Adrenal gland (tissue), 12 donors: Measurements from ENCODE around the gene NOB1. TPM values are rescaled to one million over a fixed set of nuclear protein-coding genes. Genes with fewer than 3 reads are reported as not detected.
A peak's percentile ranks its signal among the peaks of the same experiment; 100 is the strongest.
"Not testable (repeated sequence)": the region's sequence is repeated elsewhere in the genome, so short reads cannot be mapped to it uniquely, and the experiment has no call there.

Source experiments
- DNase-seq, 7 donors: peaks; one replicate each; pipeline ENCODE4 v3.0.0-alpha.2; 2019 to 2020
- H3K27ac ChIP-seq, 5 donors: fragments of 200-600 bp; sonication (generic) in 4 of 5; 1 replicate in 3 of 5; 2 replicates in 2 of 5; pipeline versions ENCODE4 v1.5.1 to v1.8.0; 2016 to 2020; ENCODE audit warnings: mild to moderate bottlenecking in 1 of 5
- H3K27me3 ChIP-seq: fragments of 200-600 bp; 2 replicates; pipeline ENCODE4 v1.8.0; 2021
- H3K36me3 ChIP-seq, 2 donors: fragments of 200-600 bp; replicated peaks in 1 of 2; 1 replicate in 1 of 2; 2 replicates in 1 of 2; pipeline versions ENCODE4 v1.5.1 to v1.8.0; 2018 to 2022
- H3K4me1 ChIP-seq, 2 donors: fragments of 200-600 bp; replicated peaks in 1 of 2; 1 replicate in 1 of 2; 2 replicates in 1 of 2; pipeline versions ENCODE4 v1.5.1 to v1.8.0; 2018 to 2021
- H3K4me3 ChIP-seq, 4 donors: fragments of 200-600 bp; sonication (generic) in 3 of 4; one replicate each; pipeline ENCODE4 v1.5.1; 2016 to 2018
- H3K9me3 ChIP-seq, 3 donors: fragments of 200-600 bp; sonication (generic) in 1 of 3; replicated peaks in 1 of 3; 1 replicate in 2 of 3; 2 replicates in 1 of 3; pipeline versions ENCODE4 v1.5.1 to v1.8.0; 2016 to 2021
- POLR2A ChIP-seq, 2 donors: fragments of 450-650 bp; IDR thresholded peaks; one replicate each; pipeline ENCODE4 v1.6.1; 2017; ENCODE audit warnings: antibody characterized with exemption in 2 of 2, mild to moderate bottlenecking in 2 of 2, moderate library complexity in 1 of 2
- WGBS, 4 donors: extraction: QIAGEN DNeasy Blood & Tissue Kit in 2 of 4; methylation state at CpG; one replicate each; pipeline versions ENCODE4 v1.1.5 to v1.1.7; 2013 to 2017; 5-methylcytosine and 5-hydroxymethylcytosine counted together
- intact Hi-C, 2 donors: fragments of 100-400 bp; cut with DNase I; formaldehyde crosslinking; loops; one replicate each; pipeline versions ENCODE4 v1.14.1 to v1.15.0; 2022 to 2023
- polyA plus RNA-seq, 3 donors: library from polyadenylated mRNA; stranded (reverse); fragments of 200-250 nt in 2 of 3; fragments of 350-450 nt in 1 of 3; fragmentation: Illumina TruSeq in 1 of 3; extraction: RNeasy Lipid Tissue Mini Kit (QIAGEN cat#74804) in 1 of 3; gene quantifications; one replicate each; pipeline ENCODE4 v1.2.3, GENCODE V29; 2013 to 2014
- total RNA-seq, 9 donors: library from RNA; depleted of rRNA in 4 of 9; stranded (reverse); fragments of >200 nt in 4 of 9; fragments of 120-200 nt in 1 of 9; fragmentation: NEBNext Ultra II Directional in 1 of 9; extraction: Animal tissue kit (Norgen Biotek cat#: 25700) in 1 of 9; gene quantifications; one replicate each; pipeline versions ENCODE4 v1.1.0 to v1.2.4, GENCODE V29; 2013 to 2023
- TF ChIP-seq, protein P1 (sequence below), 6 experiments: fragments of 450-650 bp in 4 of 6; fragments of 200-600 bp in 2 of 6; sonication (generic) in 1 of 6; IDR thresholded peaks; 1 replicate in 5 of 6; 2 replicates in 1 of 6; pipeline versions ENCODE4 v1.5.1 to v1.8.0; 2016 to 2021; ENCODE audit warnings: antibody characterized with exemption in 6 of 6, mild to moderate bottlenecking in 2 of 6, moderate library complexity in 1 of 6
- donor health status: healthy with polysubstance abuse.
- donor health status: Bipolar disorder and iron deficiency.
- donor health status: DM: yes; HTN: yes; CAD: no.
- donor health status: DM: no; HTN: no; CAD: no.
- donor health status: DM: no; HTN: no; CAD: no.
- donor health status: DM: yes; HTN: yes; CAD: no.

Gene NOB1
- total and polyA plus RNA-seq, 12 donors = 26.9 to 98.4 (median 70.4) TPM

DNA sequence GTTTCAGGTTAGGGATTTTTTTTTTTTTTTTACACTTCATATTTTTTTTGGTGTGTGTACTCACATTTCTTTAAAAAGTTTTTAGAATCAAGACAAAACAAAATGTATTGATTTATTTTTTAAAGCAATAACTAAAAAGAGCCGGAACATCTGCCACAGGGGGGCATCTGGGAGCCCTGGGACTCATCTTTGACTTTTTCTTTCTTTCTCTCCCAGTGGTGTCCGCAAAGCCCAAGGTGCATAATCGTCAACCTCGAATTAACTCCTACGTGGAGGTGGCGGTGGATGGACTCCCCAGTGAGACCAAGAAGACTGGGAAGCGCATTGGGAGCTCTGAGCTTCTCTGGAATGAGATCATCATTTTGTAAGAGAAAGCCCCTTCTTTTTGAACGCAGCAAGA, 43.7 kb upstream of the NOB1 start:
- Histone ChIP-seq H3K4me3 (peak overlapping the region in 1 of 4 donors; percentile 32), H3K4me1 (peaks cover 4 to 8% of the 10 kb centered on the region in 2 donors), H3K9me3 (no peaks in the 10 kb centered on the region), H3K27ac (no peak overlapping the region), H3K36me3 (peaks cover 0 to 21% of the 10 kb centered on the region in 2 donors), H3K27me3 (no peaks in the 10 kb centered on the region)
- TF ChIP-seq POLR2A (IDR thresholded peaks at IDR 0.05) = no peak
- TF ChIP-seq, protein P1, sequence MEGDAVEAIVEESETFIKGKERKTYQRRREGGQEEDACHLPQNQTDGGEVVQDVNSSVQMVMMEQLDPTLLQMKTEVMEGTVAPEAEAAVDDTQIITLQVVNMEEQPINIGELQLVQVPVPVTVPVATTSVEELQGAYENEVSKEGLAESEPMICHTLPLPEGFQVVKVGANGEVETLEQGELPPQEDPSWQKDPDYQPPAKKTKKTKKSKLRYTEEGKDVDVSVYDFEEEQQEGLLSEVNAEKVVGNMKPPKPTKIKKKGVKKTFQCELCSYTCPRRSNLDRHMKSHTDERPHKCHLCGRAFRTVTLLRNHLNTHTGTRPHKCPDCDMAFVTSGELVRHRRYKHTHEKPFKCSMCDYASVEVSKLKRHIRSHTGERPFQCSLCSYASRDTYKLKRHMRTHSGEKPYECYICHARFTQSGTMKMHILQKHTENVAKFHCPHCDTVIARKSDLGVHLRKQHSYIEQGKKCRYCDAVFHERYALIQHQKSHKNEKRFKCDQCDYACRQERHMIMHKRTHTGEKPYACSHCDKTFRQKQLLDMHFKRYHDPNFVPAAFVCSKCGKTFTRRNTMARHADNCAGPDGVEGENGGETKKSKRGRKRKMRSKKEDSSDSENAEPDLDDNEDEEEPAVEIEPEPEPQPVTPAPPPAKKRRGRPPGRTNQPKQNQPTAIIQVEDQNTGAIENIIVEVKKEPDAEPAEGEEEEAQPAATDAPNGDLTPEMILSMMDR (IDR thresholded peaks at IDR 0.05) = peak in 5 of 6 experiments; percentile 11 to 58 (median 45)
- WGBS, 4 donors = 37 to 58% (median 53%) methylated on average over 8 of the region's 8 CpGs
- peak in 6 of 7 donors; percentile 32 to 71 (median 39) for DNase-seq
- intact Hi-C loops = loop anchor here (5.0 kb wide), 2 partner anchors 129 to 134 kb away; no protein-coding TSS in a partner anchor

DNA sequence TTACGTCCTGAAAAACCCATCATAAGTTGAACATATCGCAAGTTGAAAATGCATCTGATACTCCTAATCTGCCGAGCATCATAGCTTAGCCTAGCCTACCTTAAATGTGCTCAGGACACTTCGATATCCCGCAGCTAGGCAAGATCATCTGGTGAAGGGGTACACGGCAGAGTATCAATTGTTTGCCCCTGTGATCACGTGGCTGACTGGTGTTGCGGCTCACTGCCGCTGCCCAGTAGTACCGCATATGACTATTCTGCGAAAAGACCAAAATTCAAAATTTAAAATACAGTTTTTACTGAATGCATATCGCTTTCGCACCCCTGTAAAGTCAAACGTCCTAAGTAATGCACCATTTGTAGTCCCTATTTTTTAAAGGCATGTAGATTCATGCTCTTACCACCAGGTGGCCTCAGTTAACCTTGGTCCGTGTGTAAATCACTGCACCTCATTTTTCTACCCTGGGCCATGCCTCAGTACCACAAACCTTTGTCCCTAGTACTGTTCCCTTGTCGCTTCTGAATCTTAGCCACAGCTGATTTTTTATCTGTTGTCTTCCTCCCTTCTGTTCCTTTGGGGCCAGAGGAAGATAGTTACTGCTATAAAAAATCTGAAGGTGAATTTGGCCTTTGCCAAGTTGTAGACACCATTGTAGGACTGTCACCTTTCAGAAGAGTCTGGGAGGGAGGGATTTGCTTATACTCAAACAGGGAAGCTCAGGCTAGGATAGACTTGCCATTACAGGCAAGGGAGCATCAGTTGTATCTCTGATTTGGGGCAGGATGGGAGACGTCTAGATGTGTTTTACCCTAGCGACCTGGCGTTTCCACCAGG, 41.8 kb upstream of the NOB1 start:
- H3K27ac ChIP-seq = no peak overlapping the region
- 46 to 50% (median 48%) methylated on average over 19 of the region's 19 CpGs for WGBS, 4 donors
- DNase-seq = peak in 6 of 7 donors; percentile 40 to 71 (median 56)
- no peaks in the 10 kb centered on the region for H3K9me3 ChIP-seq
- no peaks in the 10 kb centered on the region for H3K27me3 ChIP-seq
- peak overlapping the region in 1 of 4 donors; percentile 13 for H3K4me3 ChIP-seq
- H3K36me3 ChIP-seq = peaks cover 0 to 9% of the 10 kb centered on the region in 2 donors
- intact Hi-C loops = loop anchor here (5.0 kb wide), 2 partner anchors 131 to 136 kb away; no protein-coding TSS in a partner anchor
- peaks cover 4 to 8% of the 10 kb centered on the region in 2 donors for H3K4me1 ChIP-seq
- no peak for TF ChIP-seq POLR2A (IDR thresholded peaks at IDR 0.05)
- TF ChIP-seq, protein P1 (IDR thresholded peaks at IDR 0.05) = peak; percentile 89 to 95 (median 94)

DNA sequence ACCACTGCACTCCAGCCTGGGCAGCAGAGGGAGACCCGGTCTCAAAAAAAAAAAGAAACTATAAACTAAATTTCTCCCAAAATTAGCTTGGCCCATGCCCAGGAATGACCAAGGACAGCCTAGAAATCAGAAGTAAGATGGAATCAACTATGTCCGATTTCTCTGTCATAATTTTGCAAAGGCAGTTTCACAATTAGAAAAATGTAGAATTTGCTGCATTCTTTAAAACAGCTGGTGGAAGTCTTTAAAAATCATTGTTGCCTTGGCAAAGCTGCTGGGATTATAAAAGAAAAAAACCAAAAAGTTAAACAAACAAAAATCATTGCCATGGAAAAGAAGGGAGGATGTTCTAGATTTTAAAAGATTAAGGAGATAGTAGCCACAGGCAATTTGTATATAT, 39.8 kb upstream of the NOB1 start:
- DNase-seq = peak in 1 of 7 donors; percentile 47
- 27 to 47% (median 33%) methylated on average over 2 of the region's 2 CpGs for WGBS, 4 donors
- intact Hi-C loops = no loop called here
- peaks cover 4 to 8% of the 10 kb centered on the region in 2 donors for H3K4me1 ChIP-seq
- no peak overlapping the region for H3K4me3 ChIP-seq
- H3K27ac ChIP-seq = peak overlapping the region in 2 of 5 donors; percentile 20 to 30
- TF ChIP-seq POLR2A (IDR thresholded peaks at IDR 0.05) = no peak
- TF ChIP-seq, protein P1 (IDR thresholded peaks at IDR 0.05) = no peak
- no peaks in the 10 kb centered on the region for H3K27me3 ChIP-seq
- H3K9me3 ChIP-seq = no peaks in the 10 kb centered on the region
- peaks cover 0 to 11% of the 10 kb centered on the region in 2 donors for H3K36me3 ChIP-seq

DNA sequence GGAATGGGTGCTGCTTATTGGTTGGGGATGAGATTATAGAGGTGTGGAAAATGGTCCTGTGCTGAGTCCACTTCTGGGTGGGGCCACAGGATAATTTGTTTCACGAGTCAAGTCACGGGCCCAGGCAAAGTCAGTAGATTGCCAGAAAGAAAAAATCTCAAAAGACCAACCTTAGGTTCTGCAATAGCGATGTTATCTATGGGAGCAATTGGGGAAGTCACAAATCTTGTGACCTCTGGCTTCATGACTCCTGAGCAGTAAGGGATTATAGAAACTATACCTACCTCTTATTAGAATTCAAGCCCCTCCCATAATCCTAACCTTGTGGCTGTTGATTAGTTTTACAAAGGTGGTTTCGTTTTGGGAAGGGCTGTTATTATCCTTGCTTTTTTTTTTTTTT, 38.8 kb upstream of the NOB1 start:
- Histone ChIP-seq H3K27me3 (no peaks in the 10 kb centered on the region), H3K4me1 (peaks cover 4 to 8% of the 10 kb centered on the region in 2 donors), H3K9me3 (no peaks in the 10 kb centered on the region), H3K36me3 (peaks cover 0 to 13% of the 10 kb centered on the region in 2 donors), H3K27ac (no peak overlapping the region), H3K4me3 (no peak overlapping the region)
- TF ChIP-seq, protein P1 (IDR thresholded peaks at IDR 0.05) = no peak
- no peak for TF ChIP-seq POLR2A (IDR thresholded peaks at IDR 0.05)
- intact Hi-C loops = no loop called here
- 87 to 90% (median 90%) methylated on average over 4 of the region's 4 CpGs for WGBS, 4 donors
- no peak for DNase-seq

DNA sequence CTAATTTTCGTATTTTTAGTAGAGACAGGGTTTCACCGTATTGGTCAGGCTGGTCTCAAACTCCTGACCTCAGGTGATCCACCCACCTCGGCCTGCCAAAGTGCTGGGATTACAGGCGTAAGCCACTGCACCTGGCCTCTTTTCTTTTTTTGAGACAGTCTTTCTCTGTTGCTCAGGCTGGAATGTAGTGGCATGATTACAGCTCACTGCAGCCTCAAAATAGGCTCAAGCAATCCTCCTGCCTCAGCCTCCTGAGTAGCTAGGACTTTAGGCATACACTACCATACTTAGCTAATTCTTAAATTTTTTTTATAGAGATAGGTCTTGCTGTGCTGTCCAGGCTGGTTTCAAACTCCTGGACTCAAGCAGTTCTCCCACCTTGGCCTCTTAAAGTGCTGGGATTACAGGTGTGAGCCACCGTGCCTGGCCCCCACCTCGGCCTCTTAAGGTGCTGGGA, 36.7 kb upstream of the NOB1 start:
- H3K4me3 ChIP-seq, intact Hi-C loops, H3K27ac ChIP-seq, H3K4me1 ChIP-seq, H3K9me3 ChIP-seq, H3K27me3 ChIP-seq: not testable (repeated sequence)
- peak in 1 of 7 donors; percentile 10 for DNase-seq
- H3K36me3 ChIP-seq = peaks cover 0 to 28% of the 10 kb centered on the region in 2 donors
- 88 to 100% (median 93%) methylated on average over 6 of the region's 6 CpGs for WGBS, 4 donors
